GM19240 (cell line): Measurements from ENCODE around the gene RASA1.
A peak's percentile ranks its signal among the peaks of the same experiment; 100 is the strongest.

Source experiments
- DNase-seq: peaks from one replicate; pipeline ENCODE4 v3.0.0; 2011; ENCODE audit warnings: low spot score; ENCODE audit not compliant: insufficient read length

The RASA1 gene

GRCh38 chr5:87401626-87402025, 133.9 kb downstream of the RASA1 start:
- DNase-seq = no peak

- DNase-seq = no peak
Measured at GRCh38 chr5:87403409-87403808, 135.7 kb downstream of the RASA1 start.

- DNase-seq = no peak
Measured at GRCh38 chr5:87403899-87404298, 136.2 kb downstream of the RASA1 start.

GRCh38 chr5:87404359-87404758, 136.7 kb downstream of the RASA1 start:
- no peak for DNase-seq

GRCh38 chr5:87405472-87406155, 137.9 kb downstream of the RASA1 start:
- DNase-seq = no peak

- no peak for DNase-seq
Measured at GRCh38 chr5:87408204-87408603, 140.5 kb downstream of the RASA1 start.

GRCh38 chr5:87410931-87411330, 143.2 kb downstream of the RASA1 start:
- DNase-seq = no peak

GRCh38 chr5:87411586-87411972, 143.9 kb downstream of the RASA1 start:
- DNase-seq = no peak

- DNase-seq = no peak
Measured at GRCh38 chr5:87411973-87412629, 144.4 kb downstream of the RASA1 start.

- DNase-seq = peak; percentile 71
Measured at GRCh38 chr5:87412630-87413342, 145.1 kb downstream of the RASA1 start, which contains the start of gene CCNH. TSS of gene CCNH (minus strand) at chr5:87412930. CDS start at chr5:87412794, 136 bp downstream.

- DNase-seq = no peak
Measured at GRCh38 chr5:87413343-87413645, 145.6 kb downstream of the RASA1 start.

GRCh38 chr5:87418506-87418905, 150.8 kb downstream of the RASA1 start:
- no peak for DNase-seq

- no peak for DNase-seq
Measured at GRCh38 chr5:87421307-87421706, 153.6 kb downstream of the RASA1 start.

GRCh38 chr5:87423755-87424154, 156.1 kb downstream of the RASA1 start:
- no peak for DNase-seq

- DNase-seq = no peak
Measured at GRCh38 chr5:87430863-87431457, 163.3 kb downstream of the RASA1 start.

GRCh38 chr5:87432460-87432859, 164.8 kb downstream of the RASA1 start:
- no peak for DNase-seq

- no peak for DNase-seq
Measured at GRCh38 chr5:87433945-87434344, 166.3 kb downstream of the RASA1 start.

- no peak for DNase-seq
Measured at GRCh38 chr5:87434461-87434860, 166.8 kb downstream of the RASA1 start.

GRCh38 chr5:87435144-87435694, 167.5 kb downstream of the RASA1 start:
- no peak for DNase-seq

- no peak for DNase-seq
Measured at GRCh38 chr5:87437724-87438123, 170.0 kb downstream of the RASA1 start.

GRCh38 chr5:87438231-87438630, 170.5 kb downstream of the RASA1 start:
- DNase-seq = no peak
